Measurements from ENCODE around the gene C6orf141.
"Not testable (repeated sequence)": the region's sequence is repeated elsewhere in the genome, so short reads cannot be mapped to it uniquely, and the experiment has no call there.

C6orf141 gene

GRCh38 chr6:49564552-49564951 is 14.1 kb downstream of the C6orf141 start:
- DNase-seq (ENCODE audit: low read depth in 2 of 2), result no peak
- H3K4me3 ChIP-seq (replicated peaks in 1 of 2; ENCODE audit: low read depth in 2 of 2, low read length in 2 of 2), result no peak overlapping the region
- TF ChIP-seq CTCF (IDR thresholded peaks at IDR 0.05; ENCODE audit: low read depth, low read length), result no peak

- no peak overlapping the region for H3K4me3 ChIP-seq (replicated peaks in 1 of 2; ENCODE audit: low read depth in 2 of 2, low read length in 2 of 2)
- peak in 1 of 2 donors; percentile 28 for DNase-seq (ENCODE audit: low read depth in 2 of 2)
- no peak for TF ChIP-seq CTCF (IDR thresholded peaks at IDR 0.05; ENCODE audit: low read depth, low read length)
Measured at GRCh38 chr6:49565261-49565660, 14.8 kb downstream of the C6orf141 start.

GRCh38 chr6:49565855-49566254 is 15.4 kb downstream of the C6orf141 start:
- peak; percentile 56 to 59 for DNase-seq (ENCODE audit: low read depth in 2 of 2)
- TF ChIP-seq CTCF (IDR thresholded peaks at IDR 0.05; ENCODE audit: low read depth, low read length), result no peak
- H3K4me3 ChIP-seq (replicated peaks in 1 of 2; ENCODE audit: low read depth in 2 of 2, low read length in 2 of 2), result no peak overlapping the region

GRCh38 chr6:49570474-49571079 is 20.1 kb downstream of the C6orf141 start:
- peak; percentile 14 for TF ChIP-seq CTCF (IDR thresholded peaks at IDR 0.05; ENCODE audit: low read depth, low read length)
- DNase-seq (ENCODE audit: low read depth in 2 of 2), result peak; percentile 27 to 40

GRCh38 chr6:49576618-49577017 is 26.1 kb downstream of the C6orf141 start:
- no peak overlapping the region for H3K4me3 ChIP-seq (replicated peaks in 1 of 2; ENCODE audit: low read depth in 2 of 2, low read length in 2 of 2)
- DNase-seq (ENCODE audit: low read depth in 2 of 2), result peak in 1 of 2 donors; percentile 22
- TF ChIP-seq CTCF (IDR thresholded peaks at IDR 0.05; ENCODE audit: low read depth, low read length), result no peak

More at GRCh38 chr6:49570474-49571079, 20.1 kb downstream of the C6orf141 start:
- H3K4me3 ChIP-seq (replicated peaks in 1 of 2; ENCODE audit: low read depth in 2 of 2, low read length in 2 of 2), result no peak overlapping the region

GRCh38 chr6:49579649-49580048 is 29.2 kb downstream of the C6orf141 start:
- no peak overlapping the region for H3K4me3 ChIP-seq (replicated peaks in 1 of 2; ENCODE audit: low read depth in 2 of 2, low read length in 2 of 2)
- no peak for DNase-seq (ENCODE audit: low read depth in 2 of 2)
- no peak for TF ChIP-seq CTCF (IDR thresholded peaks at IDR 0.05; ENCODE audit: low read depth, low read length)

GRCh38 chr6:49582529-49582928 is 32.1 kb downstream of the C6orf141 start:
- DNase-seq (ENCODE audit: low read depth in 2 of 2), result peak in 1 of 2 donors; percentile 25
- H3K4me3 ChIP-seq (replicated peaks in 1 of 2; ENCODE audit: low read depth in 2 of 2, low read length in 2 of 2), result no peak overlapping the region
- TF ChIP-seq CTCF (IDR thresholded peaks at IDR 0.05; ENCODE audit: low read depth, low read length), result no peak

GRCh38 chr6:49587262-49587661 is 36.8 kb downstream of the C6orf141 start:
- not testable (repeated sequence) for H3K4me3 ChIP-seq (replicated peaks in 1 of 2; ENCODE audit: low read depth in 2 of 2, low read length in 2 of 2); DNase-seq (ENCODE audit: low read depth in 2 of 2)

All from cardiac fibroblast (primary cell).